Measurements from ENCODE around the gene LRRC1.

The LRRC1 gene

GRCh38 chr6:53947780-53948179 is 153.0 kb downstream of the LRRC1 start:
- Histone ChIP-seq H3K27me3 (no peaks in the 10 kb centered on the region), H3K4me1 (ENCODE audit: control insufficient read depth in 1 of 2, insufficient read depth in 1 of 2, low read depth in 1 of 2, low read length in 1 of 2) (no peaks in the 10 kb centered on the region), H3K9me3 (no peaks in the 10 kb centered on the region), H3K36me3 (no peaks in the 10 kb centered on the region), H3K4me3 (ENCODE audit: low read depth in 1 of 2, low read length in 1 of 2) (no peak overlapping the region), H3K27ac (no peak overlapping the region)
- no peak for TF ChIP-seq CTCF (IDR thresholded peaks at IDR 0.05)

- Histone ChIP-seq H3K27me3 (no peaks in the 10 kb centered on the region), H3K4me3 (ENCODE audit: low read depth in 1 of 2, low read length in 1 of 2) (no peak overlapping the region), H3K9me3 (no peaks in the 10 kb centered on the region), H3K36me3 (no peaks in the 10 kb centered on the region), H3K27ac (no peak overlapping the region), H3K4me1 (ENCODE audit: control insufficient read depth in 1 of 2, insufficient read depth in 1 of 2, low read depth in 1 of 2, low read length in 1 of 2) (no peaks in the 10 kb centered on the region)
- no peak for TF ChIP-seq CTCF (IDR thresholded peaks at IDR 0.05)
Measured at GRCh38 chr6:53951383-53951782, 156.6 kb downstream of the LRRC1 start.

GRCh38 chr6:53956068-53956711 is 161.4 kb downstream of the LRRC1 start:
- no peak for TF ChIP-seq CTCF (IDR thresholded peaks at IDR 0.05)
- Histone ChIP-seq H3K27ac (no peak overlapping the region), H3K9me3 (no peaks in the 10 kb centered on the region), H3K4me1 (ENCODE audit: control insufficient read depth in 1 of 2, insufficient read depth in 1 of 2, low read depth in 1 of 2, low read length in 1 of 2) (no peaks in the 10 kb centered on the region), H3K4me3 (ENCODE audit: low read depth in 1 of 2, low read length in 1 of 2) (no peak overlapping the region), H3K27me3 (no peaks in the 10 kb centered on the region), H3K36me3 (no peaks in the 10 kb centered on the region)

- Histone ChIP-seq H3K36me3 (no peaks in the 10 kb centered on the region), H3K4me3 (ENCODE audit: low read depth in 1 of 2, low read length in 1 of 2) (no peak overlapping the region), H3K27ac (no peak overlapping the region), H3K27me3 (no peaks in the 10 kb centered on the region), H3K9me3 (no peaks in the 10 kb centered on the region), H3K4me1 (ENCODE audit: control insufficient read depth in 1 of 2, insufficient read depth in 1 of 2, low read depth in 1 of 2, low read length in 1 of 2) (no peaks in the 10 kb centered on the region)
- TF ChIP-seq CTCF (IDR thresholded peaks at IDR 0.05), result no peak
Measured at GRCh38 chr6:53956804-53957203, 162.0 kb downstream of the LRRC1 start.

GRCh38 chr6:53959717-53960116 is 164.9 kb downstream of the LRRC1 start:
- no peak for TF ChIP-seq CTCF (IDR thresholded peaks at IDR 0.05)
- H3K4me1 ChIP-seq (ENCODE audit: control insufficient read depth in 1 of 2, insufficient read depth in 1 of 2, low read depth in 1 of 2, low read length in 1 of 2), result no peaks in the 10 kb centered on the region
- H3K9me3 ChIP-seq, result no peaks in the 10 kb centered on the region
- no peak overlapping the region for H3K27ac ChIP-seq
- H3K4me3 ChIP-seq (ENCODE audit: low read depth in 1 of 2, low read length in 1 of 2), result no peak overlapping the region
- no peaks in the 10 kb centered on the region for H3K36me3 ChIP-seq
- no peaks in the 10 kb centered on the region for H3K27me3 ChIP-seq

Measured in neutrophil (primary cell).